B cell (primary cell): Measurements from ENCODE around the gene CDC42EP4. TPM values are rescaled to one million over a fixed set of nuclear protein-coding genes. Genes with fewer than 3 reads are reported as not detected.

ENCODE experiments used
- ATAC-seq: fragments of 200-7000 bp; cut with Tn5 transposase; one replicate; pipeline ENCODE4 v1.10.0; 2021; ENCODE audit warnings: low read depth, mild to moderate bottlenecking, moderate number of reproducible peaks, moderate library complexity
- CTCF ChIA-PET: fragments of 350-600 bp; sonication (Branson Sonifier 250); formaldehyde crosslinking; loops from one replicate; lab custom pipeline; 2021; ENCODE audit warnings: antibody characterized with exemption, inconsistent platforms; lab: Charles Lee
- POLR2A ChIA-PET: fragments of 350-600 bp; sonication (Branson Sonifier 250); formaldehyde crosslinking; loops from one replicate; lab custom pipeline; 2021; ENCODE audit warnings: antibody characterized with exemption; lab: Charles Lee
- DNase-seq: peaks from one replicate; pipeline ENCODE4 v3.0.0; 2013
- H2AFZ ChIP-seq: 2 replicates; pipeline ENCODE4 v1.6.1; 2012; ENCODE audit warnings: mild to moderate bottlenecking, low read depth, low read length; ENCODE audit not compliant: insufficient read depth, poor library complexity, severe bottlenecking
- H3K27ac ChIP-seq, 2 donors: 1 replicate in 1 of 2; 2 replicates in 1 of 2; pipeline ENCODE4 v1.5.1; 2012 to 2013; ENCODE audit warnings: low read length in 2 of 2, mild to moderate bottlenecking in 2 of 2, moderate library complexity in 1 of 2
- H3K27me3 ChIP-seq, 4 experiments: fragments of 200-600 bp in 1 of 4; sonication (generic) in 1 of 4; replicated peaks in 1 of 4; 1 replicate in 2 of 4; 2 replicates in 2 of 4; pipeline versions ENCODE4 v1.6.1 to v1.7.0; 2013 to 2016; ENCODE audit warnings: low read length in 3 of 4, mild to moderate bottlenecking in 2 of 4, mixed read lengths in 1 of 4, moderate library complexity in 1 of 4; ENCODE audit not compliant: insufficient read depth in 4 of 4, control insufficient read depth in 3 of 4; ENCODE audit errors: control extremely low read depth in 1 of 4
- H3K36me3 ChIP-seq, 2 experiments: replicated peaks in 1 of 2; 1 replicate in 1 of 2; 2 replicates in 1 of 2; pipeline versions ENCODE4 v1.6.1 to v1.7.1; 2013; ENCODE audit warnings: low read length in 1 of 2; ENCODE audit not compliant: insufficient read depth in 2 of 2, control insufficient read depth in 1 of 2; ENCODE audit errors: control extremely low read depth in 1 of 2, extremely low read depth in 1 of 2
- H3K4me1 ChIP-seq, 2 donors: fragments of 200-600 bp in 1 of 2; sonication (generic) in 1 of 2; 1 replicate in 1 of 2; 2 replicates in 1 of 2; pipeline versions ENCODE4 v1.5.1 to v1.6.1; 2013 to 2017; ENCODE audit warnings: low read length in 2 of 2; ENCODE audit not compliant: control insufficient read depth in 2 of 2, insufficient read depth in 2 of 2
- H3K4me2 ChIP-seq: replicated peaks from 2 replicates; pipeline ENCODE3; 2012; ENCODE audit warnings: mild to moderate bottlenecking, low read depth, low read length; ENCODE audit not compliant: poor library complexity, severe bottlenecking
- H3K4me3 ChIP-seq, 5 experiments: fragments of 200-600 bp in 1 of 5; sonication (generic) in 1 of 5; 1 replicate in 3 of 5; 2 replicates in 2 of 5; pipeline versions ENCODE4 v1.5.1 to v1.7.0; 2011 to 2016; ENCODE audit warnings: low read length in 4 of 5, mild to moderate bottlenecking in 4 of 5, low read depth in 2 of 5, control low read depth in 1 of 5, moderate library complexity in 1 of 5; ENCODE audit not compliant: insufficient read depth in 1 of 5; ENCODE audit errors: control extremely low read depth in 1 of 5, extremely low read depth in 1 of 5
- H3K79me2 ChIP-seq: fragments of 200-600 bp; sonication (generic); one replicate; pipeline ENCODE4 v1.6.0; 2016; ENCODE audit warnings: low read length; ENCODE audit not compliant: control insufficient read depth, insufficient read depth
- H3K9ac ChIP-seq: fragments of 200-600 bp; sonication (generic); 2 replicates; pipeline ENCODE4 v1.6.1; 2017; ENCODE audit warnings: mild to moderate bottlenecking, low read length, moderate library complexity
- H3K9me3 ChIP-seq, 3 donors: one replicate each; pipeline versions ENCODE4 v1.6.1 to v1.7.1; 2013; ENCODE audit warnings: low read length in 2 of 3; ENCODE audit not compliant: control insufficient read depth in 2 of 3, insufficient read depth in 1 of 3; ENCODE audit errors: control extremely low read depth in 1 of 3
- H4K20me1 ChIP-seq: 2 replicates; pipeline ENCODE4 v1.6.0; 2012; ENCODE audit warnings: mild to moderate bottlenecking, low read length; ENCODE audit not compliant: insufficient read depth, control insufficient read depth, poor library complexity, severe bottlenecking
- H3K27ac Mint-ChIP-seq: one replicate; pipeline ENCODE4 v1.8.0; 2021; ENCODE audit warnings: mixed read lengths
- H3K27me3 Mint-ChIP-seq: one replicate; pipeline ENCODE4 v1.8.0; 2021; ENCODE audit warnings: mixed read lengths
- H3K4me1 Mint-ChIP-seq: one replicate; pipeline ENCODE4 v1.8.0; 2021; ENCODE audit warnings: mixed read lengths
- H3K4me3 Mint-ChIP-seq: one replicate; pipeline ENCODE4 v1.8.0; 2021; ENCODE audit warnings: mixed read lengths
- H3K9me3 Mint-ChIP-seq: one replicate; pipeline ENCODE4 v1.8.0; 2022; ENCODE audit warnings: mixed read lengths; ENCODE audit not compliant: insufficient read depth
- CTCF ChIP-seq: fragments of 200-600 bp; IDR thresholded peaks from one replicate; pipeline ENCODE4 v1.8.0; 2022; ENCODE audit warnings: antibody characterized with exemption, mild to moderate bottlenecking
- EZH2 ChIP-seq: IDR thresholded peaks from 2 replicates; pipeline ENCODE4 v1.6.1; 2012; ENCODE audit warnings: borderline replicate concordance, low read depth, mild to moderate bottlenecking, moderate library complexity, low read length; ENCODE audit not compliant: insufficient read depth, poor library complexity, severe bottlenecking
- WGBS: methylation state at CpG from one replicate; pipeline ENCODE4 v1.1.5; 2013; ENCODE audit warnings: missing lambda C conversion rate; ENCODE audit not compliant: insufficient coverage; 5-methylcytosine and 5-hydroxymethylcytosine counted together
- intact Hi-C: fragments of 100-400 bp; cut with micrococcal nuclease; formaldehyde crosslinking; loops from one replicate; pipeline ENCODE4 v1.10.0; 2022
- polyA plus RNA-seq: library from polyadenylated mRNA; depleted of rRNA; stranded (reverse); fragments of >200 nt; gene quantifications from 2 replicates; pipeline ENCODE4 v1.2.3, GENCODE V29; 2012
- total RNA-seq, 2 donors: library from RNA; stranded (reverse); fragments of 120-200 nt in 1 of 2; gene quantifications; 1 replicate in 1 of 2; 2 replicates in 1 of 2; pipeline versions ENCODE4 v1.2.3 to v1.2.4, GENCODE V29; 2013 to 2022

Gene CDC42EP4
- total and polyA plus RNA-seq, 2 donors (not counting 1 experiment from before 2014, with no cell fraction given), result 0.79 to 2.0 TPM

- intact Hi-C loops, result no loop called here
- H2AFZ ChIP-seq, result no peak overlapping the region
- H3K4me1 ChIP-seq, result no peaks in the 10 kb centered on the region
- WGBS, result 77% methylated on average over 15 of the region's 17 CpGs
- H4K20me1 ChIP-seq, result no peaks in the 10 kb centered on the region
- ChIA-PET CTCF (no interaction called here), POLR2A (no interaction called here)
- H3K9me3 ChIP-seq, result peaks cover 0 to 6% (median 2%) of the 10 kb centered on the region in 3 donors
- no peaks in the 10 kb centered on the region for H3K4me1 Mint-ChIP-seq
- H3K27me3 ChIP-seq, result peaks cover 0 to 2% (median 0%) of the 10 kb centered on the region in 4 experiments
- no peak overlapping the region for H3K4me3 ChIP-seq
- no peaks in the 10 kb centered on the region for H3K79me2 ChIP-seq
- no peak overlapping the region for H3K4me2 ChIP-seq
- no peaks in the 10 kb centered on the region for H3K36me3 ChIP-seq
- ATAC-seq (no peak), DNase-seq (no peak)
- no peak for TF ChIP-seq EZH2
- no peak for TF ChIP-seq CTCF
- no peak overlapping the region for H3K27ac ChIP-seq
- H3K9ac ChIP-seq, result no peak overlapping the region
- no peak overlapping the region for H3K27ac Mint-ChIP-seq
- H3K4me3 Mint-ChIP-seq, result no peak overlapping the region
- H3K27me3 Mint-ChIP-seq, result peaks cover 18% of the 10 kb centered on the region
- H3K9me3 Mint-ChIP-seq, result no peaks in the 10 kb centered on the region
Measured at GRCh38 chr17:73324711-73325526, 13.1 kb upstream of the CDC42EP4 start.

- Histone ChIP-seq H3K4me2 (no peak overlapping the region), H3K27ac (no peak overlapping the region), H3K36me3 (no peaks in the 10 kb centered on the region), H3K79me2 (no peaks in the 10 kb centered on the region), H2AFZ (no peak overlapping the region), H3K9ac (no peak overlapping the region), H4K20me1 (no peaks in the 10 kb centered on the region), H3K9me3 (peaks cover 0 to 6% (median 2%) of the 10 kb centered on the region in 3 donors), H3K27me3 (no peaks in the 10 kb centered on the region), H3K4me1 (no peaks in the 10 kb centered on the region), H3K4me3 (no peak overlapping the region)
- no peak for DNase-seq
- Mint-ChIP-seq H3K27ac (no peak overlapping the region), H3K27me3 (peaks cover 21% of the 10 kb centered on the region), H3K4me3 (no peak overlapping the region), H3K9me3 (no peaks in the 10 kb centered on the region), H3K4me1 (no peaks in the 10 kb centered on the region)
- intact Hi-C loops, result no loop called here
- CTCF ChIA-PET, result interaction anchor here (1.8 kb wide), 1 partner anchor 46 kb away, joined by 7 read pairs; no protein-coding TSS in a partner anchor
- no peak for ATAC-seq
- POLR2A ChIA-PET, result no interaction called here
- WGBS, result 98% methylated on average over 5 of the region's 9 CpGs
- TF ChIP-seq CTCF (no peak), EZH2 (no peak)
Measured at GRCh38 chr17:73324160-73324475, 12.3 kb upstream of the CDC42EP4 start.
